Left forelimb (tissue), 1 donor: ENCODE data around the gene GNG14.
A peak's percentile ranks its signal among the peaks of the same experiment; 100 is the strongest.
"Not testable (repeated sequence)": the region's sequence is repeated elsewhere in the genome, so short reads cannot be mapped to it uniquely, and the experiment has no call there.

Experiments used
- DNase-seq: peaks from one replicate; pipeline ENCODE4 v3.0.0-alpha.2; 2018; ENCODE audit warnings: low spot score

GNG14 gene

DNA sequence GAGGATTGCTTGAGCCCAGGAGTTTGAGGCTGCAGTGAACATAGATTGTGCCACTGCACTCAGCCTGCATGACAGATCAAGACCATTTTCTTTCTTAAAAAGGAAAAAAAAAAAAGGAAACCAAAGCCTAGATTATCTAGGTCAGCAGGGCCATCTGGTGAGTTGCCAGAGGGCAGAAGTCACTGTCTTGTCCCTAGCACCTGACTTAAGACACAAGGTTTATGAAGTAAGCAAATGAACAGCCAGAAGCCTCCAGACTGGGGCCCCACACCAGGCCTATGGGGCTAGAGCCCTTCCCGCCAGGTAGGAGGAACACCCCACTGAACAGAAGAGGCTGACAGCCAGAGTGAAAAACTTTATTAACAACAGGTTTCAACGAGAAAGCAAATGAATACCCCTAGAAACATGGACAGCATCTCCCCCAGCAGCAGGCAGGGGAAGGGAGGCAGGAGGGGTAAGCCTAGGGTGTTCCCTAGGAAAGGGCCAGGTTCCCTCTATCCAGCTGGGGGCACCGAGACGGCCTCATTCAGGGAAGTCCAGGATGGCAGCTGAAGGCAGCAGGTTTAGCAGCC is 20.0 kb upstream of the GNG14 start:
- no peak for DNase-seq

DNA sequence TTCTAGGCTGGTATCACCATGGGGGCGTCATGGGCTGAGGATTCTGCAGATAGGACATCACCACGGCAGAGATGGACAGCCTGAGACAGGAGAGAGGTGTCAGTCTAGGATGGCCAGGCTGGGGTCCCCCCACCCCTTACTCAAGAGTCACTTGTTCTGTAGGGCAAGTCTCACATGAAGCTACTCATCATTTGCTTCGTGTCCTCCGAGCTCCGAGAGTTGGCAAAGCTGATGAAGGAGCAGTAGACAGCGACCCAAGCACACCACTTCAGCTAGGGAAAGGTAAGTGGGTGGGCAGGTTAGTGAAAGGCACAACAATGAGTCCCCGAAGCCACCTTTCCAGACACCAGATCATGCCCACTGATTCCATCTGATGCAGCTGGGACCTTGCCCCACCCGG is 19.5 kb upstream of the GNG14 start:
- no peak for DNase-seq

DNA sequence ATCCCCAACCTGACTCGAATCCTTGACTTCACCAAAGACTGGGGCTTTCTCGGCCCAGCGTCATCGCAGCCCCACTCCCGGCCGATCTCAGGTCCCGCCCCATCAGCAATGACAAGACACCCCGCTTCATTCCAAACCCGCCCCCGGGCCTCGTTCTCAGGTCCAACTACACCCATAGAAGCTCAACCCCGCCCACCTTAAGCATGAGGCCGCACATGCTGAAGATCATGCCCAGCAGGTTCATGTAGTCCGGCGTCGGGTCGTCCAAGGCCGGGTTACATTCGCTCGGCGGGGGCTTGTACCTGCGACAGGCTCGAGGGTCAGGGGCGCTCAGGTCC is 18.9 kb upstream of the GNG14 start:
- no peak for DNase-seq

DNA sequence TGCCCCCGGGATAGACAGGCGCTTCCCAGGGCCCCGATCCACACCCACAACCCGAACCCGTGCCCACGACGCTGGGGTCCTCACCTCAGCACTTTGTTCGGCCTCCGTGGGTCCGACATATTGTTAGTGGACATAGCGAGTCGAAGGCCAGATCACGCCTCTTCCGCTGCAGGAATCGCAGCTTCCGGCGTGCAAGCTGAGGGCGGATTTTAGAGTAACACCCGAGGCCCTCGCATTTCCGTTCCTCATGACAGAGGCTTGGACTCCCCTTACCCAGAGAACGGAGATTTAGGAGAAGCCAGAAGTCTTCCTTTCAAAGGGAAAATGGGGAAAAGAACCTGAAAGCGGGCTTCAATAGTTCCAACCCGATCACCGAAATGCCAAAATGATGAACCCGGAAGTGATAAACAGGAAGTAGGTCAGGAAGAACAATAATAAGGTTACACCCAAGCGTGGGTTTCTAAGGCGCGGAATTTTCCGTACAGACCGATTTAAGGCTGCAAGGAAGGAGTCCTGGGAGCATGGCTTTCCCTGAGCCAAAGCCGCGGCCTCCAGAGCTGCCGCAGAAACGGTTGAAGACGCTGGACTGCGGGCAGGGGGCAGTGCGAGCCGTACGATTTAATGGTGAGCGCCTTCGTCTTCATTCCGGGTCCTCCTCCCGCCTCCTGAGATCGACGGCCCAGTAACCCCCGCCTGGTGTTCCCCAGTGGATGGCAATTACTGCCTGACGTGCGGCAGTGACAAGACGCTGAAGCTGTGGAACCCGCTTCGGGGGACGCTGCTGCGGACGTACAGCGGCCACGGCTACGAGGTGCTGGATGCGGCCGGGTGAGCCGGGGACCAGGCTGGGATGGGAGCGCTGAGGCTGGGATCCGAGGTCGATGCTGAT is 18.3 kb upstream of the GNG14 start:
- DNase-seq: peak; percentile 89

DNA sequence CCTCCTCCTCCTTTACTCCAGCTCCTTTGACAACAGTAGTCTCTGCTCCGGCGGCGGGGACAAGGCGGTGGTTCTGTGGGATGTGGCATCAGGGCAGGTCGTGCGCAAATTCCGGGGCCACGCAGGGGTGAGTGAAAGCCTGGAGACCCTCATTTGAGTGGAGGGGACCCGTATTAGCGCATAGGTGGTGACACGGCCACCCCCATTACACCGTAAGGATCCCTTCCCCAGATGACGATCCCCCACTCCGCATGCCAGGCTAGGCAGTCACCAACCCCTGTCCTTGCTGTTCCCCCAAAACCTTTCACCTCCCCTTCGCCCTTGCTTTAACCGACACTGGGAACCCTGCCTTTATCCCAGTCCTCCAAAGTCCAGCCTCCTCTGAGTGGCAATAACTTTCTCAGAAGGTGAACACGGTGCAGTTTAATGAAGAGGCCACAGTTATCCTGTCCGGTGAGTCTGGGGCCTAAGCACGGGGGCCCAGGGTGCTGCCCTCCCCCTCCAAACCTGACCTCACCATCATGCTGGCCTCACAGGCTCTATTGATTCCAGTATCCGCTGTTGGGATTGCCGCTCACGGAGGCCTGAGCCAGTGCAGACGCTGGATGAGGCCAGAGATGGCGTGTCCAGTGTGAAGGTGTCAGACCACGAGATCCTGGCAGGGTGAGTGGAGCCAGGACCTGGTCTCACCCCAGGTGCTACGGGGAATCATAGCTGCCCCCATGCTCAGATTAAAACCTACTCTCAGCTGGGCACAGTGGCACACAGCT is 17.5 kb upstream of the GNG14 start:
- no peak for DNase-seq

DNA sequence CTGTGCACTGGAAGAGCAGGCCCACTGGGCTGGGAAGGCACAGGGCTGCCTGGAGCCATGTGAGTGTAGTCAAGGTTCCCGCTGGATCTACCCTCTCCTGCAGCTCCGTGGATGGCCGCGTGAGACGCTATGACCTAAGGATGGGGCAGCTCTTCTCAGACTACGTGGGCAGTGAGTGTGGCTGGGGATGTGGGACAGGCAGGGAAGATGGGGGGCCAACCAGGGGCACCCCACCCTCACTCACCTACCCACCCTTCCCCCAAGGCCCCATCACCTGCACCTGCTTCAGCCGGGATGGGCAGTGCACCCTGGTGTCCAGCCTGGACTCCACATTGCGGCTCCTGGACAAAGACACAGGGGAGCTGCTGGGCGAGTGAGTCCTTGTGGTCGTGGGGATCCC is 15.1 kb upstream of the GNG14 start:
- DNase-seq: no peak

DNA sequence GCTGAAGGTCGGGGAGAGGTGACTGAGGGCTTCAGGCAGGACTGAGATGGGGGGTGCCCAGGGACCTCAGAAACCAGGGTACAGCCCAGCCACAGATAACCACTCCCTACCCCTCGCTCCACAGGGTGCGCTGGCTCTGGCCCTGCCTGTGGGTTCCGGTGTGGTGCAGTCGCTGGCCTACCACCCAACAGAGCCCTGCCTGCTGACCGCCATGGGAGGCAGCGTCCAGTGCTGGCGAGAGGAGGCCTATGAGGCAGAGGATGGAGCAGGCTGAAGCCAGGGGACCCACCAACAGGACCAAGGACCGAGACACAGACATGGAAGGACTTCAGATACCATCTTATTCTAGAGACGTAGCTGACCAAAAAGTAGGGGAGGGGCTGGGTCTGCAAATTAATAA is 12.4 kb upstream of the GNG14 start:
- DNase-seq: no peak

DNA sequence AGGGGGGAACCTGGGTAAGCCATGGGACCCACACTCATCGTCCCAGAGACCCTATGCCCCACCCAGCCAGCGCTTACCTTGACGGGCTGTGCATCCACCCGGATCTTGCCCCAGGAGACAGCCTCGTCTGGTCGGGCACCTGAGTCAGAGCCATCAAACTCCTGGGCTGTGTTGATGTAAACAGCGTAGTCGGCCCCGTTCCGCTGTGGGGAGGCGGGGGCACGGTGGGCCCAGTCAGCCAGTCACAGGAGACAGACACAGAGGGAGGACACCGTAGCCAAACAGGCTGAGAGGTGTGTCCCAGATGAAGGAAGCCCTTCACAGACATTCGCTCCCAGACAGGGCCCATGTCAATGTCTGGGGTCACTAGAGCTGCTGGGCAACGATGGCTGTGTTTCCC is 11.9 kb upstream of the GNG14 start:
- no peak for DNase-seq

DNA sequence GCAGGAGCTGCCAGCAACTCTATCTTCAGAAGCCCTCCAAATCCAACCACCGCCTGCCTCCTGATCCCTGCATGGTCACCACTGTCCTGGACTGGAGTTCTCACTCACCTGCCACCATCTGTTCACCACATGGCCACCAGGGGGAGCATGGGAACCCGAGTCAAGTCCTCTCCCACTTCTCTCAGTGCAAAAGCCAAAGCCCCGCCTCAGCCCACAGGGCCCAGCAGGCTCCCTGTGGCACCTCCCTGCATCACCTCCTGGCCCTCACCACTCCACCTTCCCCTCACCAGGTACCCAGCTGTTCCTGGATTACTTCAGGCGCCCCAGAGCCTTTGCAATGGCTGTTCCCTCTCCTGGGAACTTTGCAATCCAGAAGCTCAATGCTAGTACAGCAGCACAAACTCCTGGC is 11.4 kb upstream of the GNG14 start:
- DNase-seq: peak; percentile 83

DNA sequence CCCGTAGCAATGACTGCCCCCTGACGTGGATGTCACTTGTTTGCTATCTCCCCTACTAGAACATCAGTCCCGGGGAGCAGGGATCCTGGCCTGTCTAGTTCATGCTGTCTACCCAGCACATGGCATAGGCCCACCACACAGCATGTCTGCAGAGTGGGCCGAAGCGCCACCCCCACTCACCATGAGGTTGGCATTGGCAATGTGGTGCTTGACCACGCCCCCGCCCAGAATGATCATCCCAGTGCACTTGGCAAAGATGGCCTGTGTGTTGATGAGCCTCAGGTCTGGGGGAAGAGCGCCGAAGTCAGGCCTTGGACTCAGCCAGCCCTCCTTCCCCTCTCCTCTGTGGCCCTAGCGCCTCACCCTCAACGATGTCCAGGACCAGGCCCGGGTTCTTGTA is 10.9 kb upstream of the GNG14 start:
- no peak for DNase-seq

DNA sequence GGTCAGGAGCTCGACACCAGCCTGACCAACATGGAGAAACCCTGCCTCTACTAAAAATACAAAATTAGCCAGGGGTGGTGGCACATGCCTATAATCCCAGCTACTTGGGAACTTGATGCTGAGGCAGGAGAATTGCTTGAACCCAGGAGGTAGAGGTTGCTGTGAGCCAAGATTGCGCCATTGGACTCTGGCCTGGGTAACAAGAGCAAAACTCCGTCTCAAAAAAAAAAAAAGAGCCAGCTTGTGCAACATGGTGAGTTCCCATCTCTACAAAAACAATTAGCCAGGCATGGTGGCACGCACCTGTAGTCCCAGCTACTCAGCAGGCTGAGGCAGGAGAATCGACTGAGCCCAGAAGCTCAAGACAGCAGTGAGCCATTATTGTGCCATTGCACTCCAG is 9.8 kb upstream of the GNG14 start:
- DNase-seq: not testable (repeated sequence)

DNA sequence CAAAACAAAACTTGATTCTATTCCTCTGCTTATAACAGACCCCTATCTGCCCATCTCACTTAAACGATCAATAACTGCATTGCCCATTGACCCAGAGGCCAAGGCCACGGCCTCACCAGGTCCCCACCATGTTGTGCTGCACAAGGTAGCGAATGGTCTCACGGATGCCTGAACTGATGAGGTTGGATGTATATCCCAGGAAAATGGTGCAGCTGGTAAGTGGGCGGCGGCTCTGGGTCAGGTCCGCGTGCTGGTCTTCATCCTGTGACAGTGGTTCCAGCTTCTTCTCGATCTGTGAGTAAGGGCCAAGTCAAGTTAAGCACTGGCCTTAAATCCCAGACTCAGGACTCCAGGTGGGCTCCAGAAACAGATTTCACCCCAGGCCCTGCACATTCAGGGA is 7.8 kb upstream of the GNG14 start:
- no peak for DNase-seq

DNA sequence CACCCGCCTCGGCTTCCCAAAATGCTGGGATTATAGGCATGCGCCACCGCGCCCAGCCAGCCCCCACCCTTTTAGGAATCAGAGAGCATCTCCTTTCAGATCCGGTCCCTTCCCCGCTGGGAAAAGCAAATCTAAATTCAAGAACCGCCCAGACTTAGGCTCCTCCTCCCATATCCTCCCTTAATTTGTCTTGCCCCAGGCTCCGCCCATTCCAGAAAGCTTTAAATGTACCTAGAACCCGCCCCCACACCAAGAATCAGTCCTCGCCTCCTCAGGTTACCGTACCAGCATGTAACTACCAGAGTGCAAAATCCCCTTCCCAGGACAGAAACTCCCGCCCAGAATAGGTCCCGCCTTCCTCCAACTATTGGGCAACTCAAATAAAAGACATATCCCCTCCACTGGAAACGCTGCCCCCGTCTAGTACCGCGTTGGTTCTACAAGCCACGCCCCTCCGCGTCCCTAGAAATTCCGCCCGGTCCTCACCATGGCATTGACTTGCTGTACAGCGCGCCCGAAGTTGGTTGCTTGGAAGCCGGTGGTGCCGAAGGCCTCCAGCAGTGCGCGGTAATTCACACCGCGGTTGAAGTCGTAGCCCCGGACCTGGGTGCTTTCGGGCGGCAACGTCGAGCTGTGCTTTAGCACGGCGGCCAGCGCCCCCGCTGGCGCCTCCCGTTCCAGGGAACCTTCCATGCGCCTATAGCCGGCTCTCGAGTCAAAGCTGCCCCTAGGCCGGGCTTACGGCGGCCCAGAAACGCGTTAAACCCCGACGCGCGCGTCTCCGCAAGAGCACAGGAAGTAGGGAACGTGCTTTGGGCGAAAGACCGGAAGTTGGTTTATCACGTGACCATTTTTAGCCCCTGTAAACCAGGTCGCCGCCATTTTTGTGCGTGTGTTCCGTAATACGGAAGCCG is 6.5 kb upstream of the GNG14 start, which contains the start of gene DHPS:
Gene DHPS (minus strand): TSS at position 807 of the 914 bp plus-strand sequence. CDS start 114 bp downstream, at position 693.
- DNase-seq: peak; percentile 89

DNA sequence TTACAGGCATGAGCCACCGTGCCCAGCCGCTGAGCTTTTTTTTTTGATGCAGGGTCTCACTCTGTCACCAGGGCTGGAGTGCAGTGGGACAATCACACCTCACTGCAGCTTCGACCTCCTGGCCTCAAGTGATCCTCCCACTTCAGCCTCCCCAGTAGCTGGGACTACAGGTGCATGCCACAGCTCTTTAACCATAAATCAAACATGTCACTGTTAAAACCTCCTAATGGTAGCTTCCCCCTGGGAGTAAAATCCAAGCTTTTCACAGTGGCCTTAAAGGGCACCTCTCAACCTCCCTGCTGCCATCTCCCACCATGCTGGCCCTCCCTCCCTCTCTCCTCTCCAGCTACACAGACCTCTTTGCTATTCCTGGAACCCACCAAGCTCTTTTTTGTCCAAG is 2.0 kb upstream of the GNG14 start:
- DNase-seq: no peak

DNA sequence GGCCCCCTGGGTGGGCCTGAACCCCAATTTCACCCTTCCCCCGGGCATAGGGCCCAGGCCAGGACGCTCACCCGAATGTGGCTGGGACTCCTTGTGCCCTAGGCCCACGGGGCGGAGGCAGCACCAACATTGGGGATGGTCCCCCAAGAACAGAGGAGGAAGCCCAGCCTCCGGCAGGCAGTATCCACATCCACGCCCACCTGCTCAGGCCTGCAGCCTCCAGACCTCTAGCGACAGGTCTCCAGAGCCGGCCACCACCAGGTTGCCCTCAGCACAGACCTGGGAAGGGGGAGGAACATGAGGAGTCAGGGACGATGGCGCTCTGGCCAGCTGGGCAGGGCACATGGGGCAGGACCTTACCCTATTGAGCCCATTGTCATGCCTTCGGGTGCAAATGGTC is 1.2 kb downstream of the GNG14 start:
- DNase-seq: no peak

DNA sequence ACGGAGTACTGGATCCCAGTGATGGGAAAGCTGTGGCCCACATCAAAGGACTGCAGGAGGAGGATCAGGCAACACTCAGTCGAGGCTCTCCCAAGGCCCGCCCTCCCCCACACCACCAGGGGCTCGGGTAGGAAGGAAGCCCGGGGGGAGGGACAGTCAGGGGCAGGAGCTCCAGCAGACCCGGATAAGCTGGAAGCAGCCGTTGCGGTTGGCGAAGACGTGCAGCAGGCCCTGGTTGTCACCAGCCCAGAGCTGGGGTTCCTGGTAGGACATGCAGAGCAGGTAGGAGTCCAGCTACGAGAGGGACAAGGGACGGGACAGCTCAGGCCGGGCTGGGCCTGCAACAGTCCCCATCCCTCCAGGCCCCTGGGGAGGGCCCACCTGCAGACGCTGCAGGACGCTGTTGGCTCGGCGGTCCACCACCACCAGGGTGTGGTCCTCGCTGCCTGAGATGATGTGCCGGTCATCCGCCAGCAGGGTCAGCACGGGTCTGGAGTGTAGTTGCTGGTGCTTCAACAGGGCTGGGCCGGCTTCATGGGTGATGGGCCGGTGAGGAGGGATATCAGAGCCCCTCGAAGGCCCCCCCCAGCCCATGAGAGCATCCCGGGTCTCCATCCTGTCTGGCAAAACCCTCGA is 1.9 kb downstream of the GNG14 start:
- no peak for DNase-seq

DNA sequence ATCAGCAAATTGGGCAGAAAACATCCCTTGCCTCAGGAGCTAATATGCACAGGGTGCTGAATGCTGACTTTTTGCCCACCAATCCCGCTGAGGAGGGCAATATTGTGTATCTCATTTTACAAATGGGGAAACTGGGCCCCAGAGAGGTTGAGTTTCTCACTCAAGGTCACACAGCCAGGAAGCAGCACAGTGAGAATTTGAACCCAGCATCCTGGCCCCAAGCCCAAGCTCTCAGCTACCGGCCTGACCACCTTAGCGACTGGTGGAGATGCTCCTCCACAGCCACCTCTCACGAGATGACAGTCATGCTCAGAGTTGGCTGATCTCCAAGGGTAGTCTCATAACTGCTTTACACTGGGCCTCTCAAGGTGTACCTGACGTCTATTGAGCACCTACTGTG is 5.2 kb downstream of the GNG14 start:
- no peak for DNase-seq

DNA sequence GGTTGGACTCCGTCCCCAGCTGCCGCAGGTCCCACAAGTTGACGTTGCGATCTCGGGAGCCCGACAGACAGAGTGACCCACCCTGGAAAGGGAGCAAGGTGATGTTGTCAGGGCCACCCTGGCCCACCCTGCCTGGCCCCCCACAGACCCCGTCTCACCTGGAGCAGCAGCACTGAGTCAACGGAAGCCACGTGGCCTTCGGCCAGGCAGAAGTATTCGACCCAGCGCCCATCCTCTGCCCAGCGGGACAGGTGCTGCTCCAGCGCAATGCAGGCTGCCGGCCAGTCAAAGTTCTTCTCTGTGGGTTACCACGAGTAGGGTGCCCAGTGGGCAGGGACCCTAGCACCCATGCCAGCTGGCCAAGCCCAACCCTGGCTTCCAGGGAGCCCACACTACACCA is 6.8 kb downstream of the GNG14 start:
- no peak for DNase-seq

DNA sequence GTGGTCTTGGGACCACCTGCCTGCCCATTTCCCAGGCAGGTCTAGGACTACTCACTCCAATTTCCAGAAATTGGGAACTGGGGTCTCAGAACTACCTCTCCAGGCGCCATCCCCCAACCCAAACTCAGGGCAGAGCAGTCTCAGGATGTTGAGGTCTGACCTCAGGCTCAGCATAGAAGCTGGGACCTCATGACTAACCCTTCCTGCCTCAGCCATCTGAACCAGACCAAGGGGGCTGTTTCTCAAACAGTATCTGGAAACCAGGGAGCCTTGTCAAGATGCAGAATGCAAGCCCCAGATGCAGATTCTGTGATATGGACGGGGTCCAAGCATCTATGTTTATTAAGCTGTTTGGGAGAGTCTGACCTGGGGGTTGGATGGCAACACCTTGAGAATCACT is 7.3 kb downstream of the GNG14 start:
- no peak for DNase-seq

DNA sequence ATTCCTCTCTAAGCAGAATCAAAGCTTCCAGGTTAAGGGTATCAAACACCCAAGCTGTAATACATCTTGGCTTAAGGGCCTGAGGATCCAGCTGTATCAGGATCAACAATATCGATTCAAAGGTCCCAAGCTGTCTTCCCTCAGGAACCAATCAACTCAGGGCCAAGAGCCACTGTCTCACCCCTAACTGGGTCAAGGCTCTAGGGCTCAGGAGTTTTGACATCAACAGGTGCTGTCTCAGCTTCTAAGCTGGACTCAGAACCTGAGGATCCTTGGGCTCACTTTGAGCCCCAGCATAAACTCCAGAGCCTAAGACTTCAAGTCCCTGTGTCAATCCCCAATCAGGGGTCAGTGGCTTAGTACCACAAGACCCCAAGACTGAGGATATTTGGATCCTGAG is 7.7 kb downstream of the GNG14 start:
- no peak for DNase-seq

DNA sequence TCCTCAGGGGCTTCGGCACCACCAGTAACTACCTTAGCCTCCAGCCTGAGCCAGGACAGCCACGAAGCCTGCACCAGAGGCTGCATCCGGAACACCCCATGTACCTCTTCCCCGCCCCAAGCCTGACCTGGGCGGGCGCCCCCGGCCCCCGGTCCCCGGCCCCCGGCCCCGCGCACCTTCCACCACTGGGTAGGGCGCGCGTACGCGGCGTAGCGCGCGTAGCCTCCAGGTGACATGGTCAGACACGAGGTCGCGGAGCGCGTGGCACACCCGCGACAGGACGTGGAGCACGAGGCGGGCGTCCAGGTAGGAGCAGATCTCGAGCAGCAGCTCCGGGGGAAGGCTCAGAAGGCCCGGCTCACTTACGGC is 8.2 kb downstream of the GNG14 start:
- DNase-seq: no peak
